IPS-18a (cell line): Measurements from ENCODE around the gene RNF32.
A peak's percentile ranks its signal among the peaks of the same experiment; 100 is the strongest.
"Not testable (repeated sequence)": the region's sequence is repeated elsewhere in the genome, so short reads cannot be mapped to it uniquely, and the experiment has no call there.

Source experiments
- H3K27ac ChIP-seq: one replicate; pipeline ENCODE4 v1.5.1; 2013; ENCODE audit warnings: low read length
- H3K27me3 ChIP-seq: one replicate; pipeline ENCODE4 v1.6.1; 2013; ENCODE audit warnings: mild to moderate bottlenecking, low read length; ENCODE audit not compliant: control insufficient read depth, insufficient read depth
- H3K36me3 ChIP-seq: one replicate; pipeline ENCODE4 v1.6.1; 2013; ENCODE audit warnings: low read depth, low read length; ENCODE audit not compliant: control insufficient read depth
- H3K4me1 ChIP-seq: one replicate; pipeline ENCODE4 v1.6.1; 2013; ENCODE audit warnings: low read depth, low read length; ENCODE audit not compliant: control insufficient read depth
- H3K4me3 ChIP-seq: one replicate; pipeline ENCODE4 v1.5.1; 2013; ENCODE audit warnings: low read length
- H3K9ac ChIP-seq: one replicate; pipeline ENCODE4 v1.6.1; 2013; ENCODE audit warnings: mild to moderate bottlenecking, low read length, moderate library complexity
- H3K9me3 ChIP-seq: one replicate; pipeline ENCODE4 v1.6.1; 2013; ENCODE audit warnings: low read depth, low read length; ENCODE audit not compliant: control insufficient read depth

RNF32 gene

DNA sequence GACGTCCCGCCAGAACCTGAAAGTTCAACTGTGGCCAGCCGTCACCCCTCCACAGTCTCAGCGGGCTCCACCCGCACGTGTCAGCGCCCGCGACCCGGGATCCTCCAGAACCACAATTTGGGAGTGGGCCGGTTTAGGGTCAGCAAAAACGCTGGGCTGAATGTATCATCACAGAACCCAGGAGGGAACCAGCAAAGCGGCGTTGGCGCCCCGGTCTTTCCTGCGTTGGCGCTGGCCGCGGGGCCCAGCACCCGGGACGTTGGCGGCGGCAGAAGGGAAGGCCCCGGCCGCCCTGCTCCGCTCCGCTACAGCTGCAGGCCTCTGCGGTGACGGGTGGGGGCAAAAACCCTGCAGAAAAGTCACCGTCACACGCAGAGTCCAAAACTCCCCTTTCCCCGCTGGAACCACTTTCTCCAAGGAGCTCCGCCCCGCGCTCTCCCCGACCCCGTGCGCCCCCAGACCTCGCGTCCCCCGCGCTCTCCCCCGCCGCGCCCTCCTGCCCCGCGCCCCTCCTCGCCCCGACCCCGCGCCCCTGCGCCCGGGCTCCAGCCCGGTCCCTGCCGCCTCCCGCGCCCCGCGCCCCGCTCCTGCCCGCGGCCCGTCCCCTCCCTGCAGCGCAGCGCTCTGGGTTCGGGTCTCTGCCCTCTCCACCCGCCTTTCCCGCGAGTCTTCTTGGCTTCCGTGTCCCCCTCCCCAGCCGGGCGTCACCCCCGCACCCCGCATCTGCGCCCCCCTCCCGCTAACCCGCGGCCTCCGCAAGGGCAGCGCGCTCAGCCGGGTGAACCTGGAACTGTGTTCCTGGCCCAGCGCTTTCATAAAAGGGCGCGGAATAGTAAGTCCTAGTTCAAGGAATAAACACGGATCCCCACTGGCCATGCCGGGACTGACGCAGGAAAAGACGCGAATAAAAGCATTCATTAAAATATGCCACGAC is 24.0 kb upstream of the RNF32 start:
- Histone ChIP-seq H3K4me3 (peak overlapping the region; percentile 48), H3K9me3 (peaks cover 5% of the 10 kb centered on the region), H3K4me1 (peaks cover 23% of the 10 kb centered on the region), H3K27ac (no peak overlapping the region), H3K9ac (no peak overlapping the region), H3K36me3 (no peaks in the 10 kb centered on the region), H3K27me3 (peaks cover 29% of the 10 kb centered on the region)

DNA sequence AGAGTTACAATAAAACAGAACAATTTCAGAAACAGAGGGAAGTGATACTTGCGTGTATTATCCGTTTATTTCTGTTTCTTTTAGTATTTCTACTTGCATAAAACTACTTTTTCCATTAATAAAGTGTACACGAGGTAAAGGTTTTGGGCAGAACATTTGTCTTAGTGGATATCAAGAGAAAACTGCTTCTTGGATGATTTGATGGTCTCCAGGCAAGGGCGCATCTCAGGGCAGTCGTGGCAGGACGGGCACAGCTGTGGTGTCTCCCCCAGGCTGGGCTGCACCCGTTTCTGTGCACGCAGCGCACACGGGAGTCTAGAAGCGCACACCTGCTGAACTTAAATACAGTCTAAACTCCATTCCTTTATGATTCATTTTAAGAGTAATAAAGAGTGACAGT is 23.4 kb upstream of the RNF32 start:
- Histone ChIP-seq H3K9ac (no peak overlapping the region), H3K4me1 (peaks cover 23% of the 10 kb centered on the region), H3K27ac (no peak overlapping the region), H3K27me3 (peaks cover 29% of the 10 kb centered on the region), H3K4me3 (peak overlapping the region; percentile 48), H3K36me3 (no peaks in the 10 kb centered on the region), H3K9me3 (peaks cover 5% of the 10 kb centered on the region)

DNA sequence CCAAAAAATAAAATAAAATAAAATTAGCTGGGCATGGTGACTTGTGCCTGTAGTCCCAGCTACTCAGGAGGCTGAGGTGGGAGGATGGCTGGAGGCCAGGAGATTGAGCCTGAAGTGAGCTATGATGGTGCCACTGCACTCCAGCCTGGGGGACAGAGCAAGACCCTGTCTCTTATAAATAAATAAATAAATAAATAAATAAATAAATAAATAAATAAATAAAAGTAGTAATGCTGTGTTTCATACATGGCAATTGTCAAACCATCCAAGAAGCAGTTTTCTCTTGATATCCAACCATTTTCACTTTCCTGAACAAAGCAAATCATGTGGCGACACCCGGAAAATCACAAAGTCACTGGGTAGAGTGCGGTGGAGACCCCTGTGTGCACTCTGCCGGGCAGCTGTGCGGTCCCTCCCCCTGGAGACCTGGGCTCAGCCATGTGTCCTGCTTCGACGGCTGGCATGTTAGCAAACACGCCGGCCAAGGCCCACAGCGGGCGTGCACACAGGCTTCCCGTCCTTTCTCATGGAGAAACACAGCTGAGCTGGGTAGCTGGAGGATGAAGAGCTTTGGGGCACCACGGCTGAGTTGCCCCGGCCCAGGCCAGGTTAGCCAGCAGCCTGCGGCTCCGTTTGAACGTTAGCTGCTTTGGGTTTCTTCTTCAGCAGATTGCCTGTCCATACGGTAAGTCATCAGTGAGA is 22.3 kb upstream of the RNF32 start:
- Histone ChIP-seq H3K27ac (no peak overlapping the region), H3K9ac (no peak overlapping the region), H3K27me3 (peaks cover 29% of the 10 kb centered on the region), H3K4me3 (no peak overlapping the region), H3K4me1 (peaks cover 23% of the 10 kb centered on the region), H3K9me3 (peaks cover 5% of the 10 kb centered on the region), H3K36me3 (no peaks in the 10 kb centered on the region)

DNA sequence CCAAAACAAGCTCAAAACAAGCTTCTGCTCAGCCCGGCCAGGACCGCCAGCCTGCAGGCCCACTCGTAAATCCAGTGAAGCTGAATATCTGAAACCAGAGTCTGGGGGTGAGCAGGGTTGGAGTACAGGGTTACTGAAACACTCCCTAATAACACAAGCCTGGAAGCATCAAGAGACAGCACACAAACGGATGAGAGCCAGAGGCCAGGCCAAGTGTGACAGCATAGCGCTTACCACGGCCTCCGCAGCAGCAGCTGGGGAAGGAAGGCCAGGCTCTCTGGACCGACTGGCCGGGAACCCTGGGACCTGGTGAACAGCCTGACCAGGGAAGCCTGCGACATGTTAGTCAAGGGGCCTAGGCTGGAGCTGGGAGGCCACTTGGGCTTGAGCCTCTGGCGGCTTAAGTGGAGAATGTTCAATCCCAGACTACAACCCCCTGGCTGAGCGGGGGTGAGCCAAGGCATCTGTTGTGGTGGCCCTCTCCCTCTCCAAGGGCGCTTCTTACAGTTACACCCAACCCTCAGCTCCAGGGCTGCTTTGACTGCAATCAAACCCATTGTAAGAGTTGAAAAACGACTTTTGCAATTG is 21.7 kb upstream of the RNF32 start:
- Histone ChIP-seq H3K9ac (no peak overlapping the region), H3K36me3 (no peaks in the 10 kb centered on the region), H3K9me3 (peaks cover 5% of the 10 kb centered on the region), H3K4me1 (peaks cover 23% of the 10 kb centered on the region), H3K4me3 (no peak overlapping the region), H3K27ac (no peak overlapping the region), H3K27me3 (peaks cover 29% of the 10 kb centered on the region)

DNA sequence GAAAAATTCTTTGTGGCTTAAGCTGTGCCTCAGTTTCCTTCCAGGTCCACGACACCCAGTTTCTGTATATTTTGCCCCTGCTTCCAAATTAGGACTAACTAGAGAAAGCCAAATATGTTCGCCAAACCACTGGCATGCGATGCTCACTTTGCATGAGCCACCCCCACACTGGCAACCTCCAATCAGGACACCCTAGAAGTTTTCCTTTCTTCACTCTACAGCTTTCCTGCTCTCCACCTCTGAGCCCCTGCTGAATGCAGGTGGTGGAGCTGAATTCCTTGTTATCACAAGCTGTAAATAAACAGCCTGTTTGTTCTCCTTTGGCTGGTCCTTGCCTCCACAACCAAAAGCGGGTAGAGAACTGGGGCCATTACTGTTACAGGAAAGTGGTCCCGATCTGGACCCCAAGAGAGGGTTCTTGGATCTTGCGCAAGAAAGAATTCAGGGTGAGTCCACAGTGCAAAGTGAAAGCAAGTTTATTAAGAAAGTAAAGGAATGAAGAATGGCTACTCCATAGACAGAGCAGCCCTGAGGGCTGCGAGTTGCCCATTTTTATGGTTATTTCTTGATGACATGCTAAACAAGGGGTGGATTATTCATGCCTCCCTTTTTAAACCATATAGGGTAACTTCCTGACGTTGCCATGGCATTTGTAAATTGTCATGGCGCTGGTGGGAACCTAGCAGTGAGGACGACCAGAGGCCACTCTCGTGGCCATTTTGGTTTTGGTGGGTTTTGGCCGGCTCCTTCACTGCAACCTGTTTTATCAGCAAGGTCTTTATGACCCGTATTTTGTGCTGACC is 20.9 kb upstream of the RNF32 start:
- H3K36me3 ChIP-seq, H3K9me3 ChIP-seq, H3K27ac ChIP-seq, H3K9ac ChIP-seq, H3K4me3 ChIP-seq: not testable (repeated sequence)
- Histone ChIP-seq H3K27me3 (peaks cover 29% of the 10 kb centered on the region), H3K4me1 (peaks cover 23% of the 10 kb centered on the region)

DNA sequence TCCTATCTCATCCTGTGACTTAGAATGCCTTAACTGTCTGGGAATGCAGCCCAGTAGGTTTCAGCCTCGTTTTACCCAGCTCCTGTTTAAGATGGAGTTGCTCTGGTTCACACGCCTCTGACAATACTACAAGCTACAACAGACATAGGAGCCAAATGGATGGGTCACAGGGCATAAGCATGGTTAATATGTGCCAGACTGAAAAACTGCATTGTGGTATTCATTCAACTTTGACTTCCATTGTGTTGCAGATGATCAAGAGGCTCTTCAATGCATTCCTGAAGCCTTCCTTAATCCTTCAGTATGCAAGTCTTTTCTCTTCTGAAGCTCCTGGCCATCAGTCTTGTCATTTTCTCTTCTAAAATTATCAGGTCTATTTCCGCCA is 20.3 kb upstream of the RNF32 start:
- Histone ChIP-seq H3K4me1 (peaks cover 23% of the 10 kb centered on the region), H3K9me3 (peaks cover 5% of the 10 kb centered on the region), H3K9ac (no peak overlapping the region), H3K36me3 (no peaks in the 10 kb centered on the region), H3K4me3 (no peak overlapping the region), H3K27me3 (peaks cover 23% of the 10 kb centered on the region), H3K27ac (no peak overlapping the region)

DNA sequence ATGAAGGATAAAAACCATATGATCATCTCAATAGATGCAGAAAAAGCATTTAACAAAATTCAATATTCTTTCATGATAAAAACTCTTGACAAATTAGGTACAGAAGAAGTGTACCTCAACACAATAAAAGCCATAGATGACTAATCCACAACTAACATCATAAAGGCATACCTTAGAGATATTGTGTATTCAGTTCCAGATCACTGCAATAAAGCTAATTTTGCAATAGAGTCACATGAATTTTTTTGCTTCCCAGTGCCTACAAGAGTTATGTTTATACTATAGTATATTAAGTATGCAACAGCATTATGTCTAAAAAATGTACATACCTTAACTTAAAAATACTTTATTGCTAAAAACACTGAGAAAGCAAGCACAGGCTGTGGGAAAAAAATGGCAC is 18.9 kb upstream of the RNF32 start:
- Histone ChIP-seq H3K9ac (no peak overlapping the region), H3K9me3 (peaks cover 5% of the 10 kb centered on the region), H3K27ac (no peak overlapping the region), H3K4me1 (peaks cover 23% of the 10 kb centered on the region), H3K36me3 (no peaks in the 10 kb centered on the region), H3K4me3 (no peak overlapping the region), H3K27me3 (peaks cover 12% of the 10 kb centered on the region)

DNA sequence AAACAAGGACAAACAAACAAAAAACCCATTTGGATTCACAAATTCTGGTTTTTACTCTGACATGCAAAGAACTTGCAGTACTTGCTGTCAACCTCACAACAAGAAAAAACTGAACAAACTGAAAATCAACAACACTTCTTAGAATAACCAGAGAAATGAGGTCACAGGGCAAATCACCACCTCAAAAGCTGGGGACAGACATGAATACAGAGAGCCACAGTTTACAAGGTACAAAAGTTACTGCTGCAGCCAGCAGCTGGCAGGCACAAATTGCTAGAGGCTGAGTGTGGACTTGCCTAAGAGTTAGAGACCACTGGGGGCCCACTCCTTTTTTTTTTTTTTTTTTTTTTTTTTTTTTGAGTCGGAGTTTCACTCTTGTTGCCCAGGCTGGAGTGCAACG is 15.0 kb upstream of the RNF32 start:
- Histone ChIP-seq H3K4me1 (peaks cover 5% of the 10 kb centered on the region), H3K36me3 (no peaks in the 10 kb centered on the region), H3K27me3 (no peaks in the 10 kb centered on the region), H3K9ac (no peak overlapping the region), H3K27ac (no peak overlapping the region), H3K9me3 (peaks cover 8% of the 10 kb centered on the region), H3K4me3 (no peak overlapping the region)

DNA sequence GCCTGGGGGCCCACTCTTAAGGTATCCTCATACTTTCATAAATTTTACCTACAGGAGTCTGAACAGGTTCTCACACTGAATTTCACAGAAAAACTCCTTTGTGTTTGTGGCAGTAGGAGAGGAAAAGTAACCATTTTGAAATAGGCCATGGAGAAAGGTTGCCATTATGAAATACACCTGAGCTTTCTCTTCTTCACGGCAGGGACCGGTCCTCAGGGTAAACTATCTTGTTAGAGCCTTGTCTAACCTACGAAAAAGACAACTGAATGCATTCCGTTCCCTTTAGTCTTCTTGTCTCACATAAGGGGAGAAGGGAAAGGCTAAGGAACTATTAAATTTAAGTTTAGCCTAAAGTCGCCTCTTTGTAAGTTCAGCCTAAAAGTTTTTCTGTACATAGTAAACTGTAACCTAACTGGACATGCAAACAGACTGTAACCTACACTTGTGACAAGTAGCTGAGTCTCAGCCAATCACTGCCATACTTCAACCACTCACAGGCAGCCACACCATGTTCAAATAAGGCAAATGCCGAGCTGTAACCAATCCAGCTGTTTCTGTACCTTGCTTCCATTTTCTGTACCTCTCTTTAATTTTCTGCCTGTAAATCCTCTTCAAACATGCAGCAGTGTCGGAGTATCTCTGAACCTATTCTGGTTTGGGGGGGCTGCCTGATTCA is 14.2 kb upstream of the RNF32 start:
- Histone ChIP-seq H3K27me3 (no peaks in the 10 kb centered on the region), H3K36me3 (no peaks in the 10 kb centered on the region), H3K9me3 (peaks cover 5% of the 10 kb centered on the region), H3K4me1 (no peaks in the 10 kb centered on the region), H3K4me3 (no peak overlapping the region), H3K27ac (no peak overlapping the region), H3K9ac (no peak overlapping the region)

DNA sequence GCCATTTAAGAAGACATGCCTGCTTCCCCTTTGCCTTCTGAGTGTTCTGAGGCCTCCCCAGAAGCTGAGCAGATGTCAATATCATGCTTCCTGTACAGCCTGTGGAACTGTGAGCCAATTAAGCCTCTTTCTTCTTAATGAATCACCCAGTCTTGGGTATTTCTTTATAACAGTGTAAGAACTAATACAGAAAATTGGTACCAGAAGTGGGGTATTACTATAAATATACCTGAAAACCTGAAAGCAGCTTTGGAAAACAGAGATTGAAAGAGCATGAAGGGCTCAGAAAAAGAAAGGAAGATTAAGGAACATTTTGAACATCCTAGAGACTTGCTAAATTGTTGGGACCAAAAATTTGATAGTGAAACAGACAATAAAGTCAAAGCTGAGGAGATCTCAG is 12.0 kb upstream of the RNF32 start:
- H3K9me3 ChIP-seq, result peaks cover 4% of the 10 kb centered on the region

DNA sequence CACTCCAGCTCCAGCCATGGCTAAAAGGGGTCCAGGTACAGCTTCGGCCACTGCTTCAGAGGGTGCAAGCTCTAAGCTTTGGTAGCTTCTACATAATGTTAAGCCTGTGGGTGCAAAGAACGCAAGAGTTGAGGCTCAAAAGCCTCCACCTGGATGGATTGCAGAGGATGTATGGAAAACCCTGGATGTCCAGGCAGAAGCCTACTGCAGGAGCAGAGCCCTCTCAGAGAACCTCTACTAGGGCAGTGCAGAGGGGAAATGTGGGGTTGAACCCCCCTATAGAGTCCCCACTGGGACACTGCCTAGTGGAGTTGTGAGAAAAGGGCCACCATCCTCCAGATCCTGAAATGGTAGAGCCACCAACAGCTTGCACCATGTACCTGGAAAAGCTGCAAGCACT is 10.7 kb upstream of the RNF32 start:
- Histone ChIP-seq H3K9me3 (peaks cover 4% of the 10 kb centered on the region), H3K9ac (no peak overlapping the region), H3K4me3 (no peak overlapping the region)

More for the DNA sequence above, 12.0 kb upstream of the RNF32 start:
- H3K4me1 ChIP-seq, result no peaks in the 10 kb centered on the region
- H3K27me3 ChIP-seq, result no peaks in the 10 kb centered on the region
- no peak overlapping the region for H3K27ac ChIP-seq
- no peak overlapping the region for H3K4me3 ChIP-seq
- no peaks in the 10 kb centered on the region for H3K36me3 ChIP-seq
- no peak overlapping the region for H3K9ac ChIP-seq

More for the DNA sequence above, 10.7 kb upstream of the RNF32 start:
- no peak overlapping the region for H3K27ac ChIP-seq
- H3K36me3 ChIP-seq, result no peaks in the 10 kb centered on the region
- no peaks in the 10 kb centered on the region for H3K27me3 ChIP-seq
- H3K4me1 ChIP-seq, result no peaks in the 10 kb centered on the region
